NB4 (cell line): ENCODE data around the gene NYAP1.

Experiments used
- DNase-seq: peaks from one replicate; pipeline ENCODE4 v3.0.0; 2010; ENCODE audit warnings: low read depth
- H3K4me3 ChIP-seq: one replicate; pipeline ENCODE4 v1.5.1; 2011; ENCODE audit warnings: mild to moderate bottlenecking, low read depth, low read length, moderate library complexity
- CTCF ChIP-seq: IDR thresholded peaks from one replicate; pipeline ENCODE4 v1.5.1; 2012; ENCODE audit warnings: low read depth, low read length
- MAX ChIP-seq: IDR thresholded peaks from 2 replicates; pipeline ENCODE4 v1.6.1; 2011; ENCODE audit warnings: low read depth, low read length
- MYC ChIP-seq: IDR thresholded peaks from 2 replicates; pipeline ENCODE4 v1.6.1; 2011; ENCODE audit warnings: low read depth, low read length
- POLR2A ChIP-seq: IDR thresholded peaks from 2 replicates; pipeline ENCODE4 v1.6.1; 2011; ENCODE audit warnings: mild to moderate bottlenecking; ENCODE audit not compliant: insufficient read length; ENCODE audit errors: extremely low read depth

Gene NYAP1

GRCh38 chr7:100457033-100457432 is 26.7 kb upstream of the NYAP1 start:
- no peak for DNase-seq
- TF ChIP-seq POLR2A: no peak
- no peak for TF ChIP-seq MAX
- no peak for TF ChIP-seq MYC
- no peak overlapping the region for H3K4me3 ChIP-seq

- H3K4me3 ChIP-seq: no peak within 1 kb of the TSS
- DNase-seq: no peak
- TF ChIP-seq CTCF (no peak), MAX (no peak), MYC (no peak), POLR2A (no peak)
Measured at GRCh38 chr7:100464210-100464660, 19.5 kb upstream of the NYAP1 start, which contains the start of gene SPACDR. TSS of gene SPACDR (minus strand) at chr7:100464260. CDS start at chr7:100464025, 235 bp downstream.

GRCh38 chr7:100464791-100465190 is 18.9 kb upstream of the NYAP1 start:
- no peak for TF ChIP-seq CTCF
- TF ChIP-seq POLR2A: no peak
- no peak for TF ChIP-seq MAX
- TF ChIP-seq MYC: no peak
- no peak overlapping the region for H3K4me3 ChIP-seq
- DNase-seq: no peak

- TF ChIP-seq CTCF (no peak), MAX (no peak), POLR2A (no peak), MYC (no peak)
- no peak overlapping the region for H3K4me3 ChIP-seq
- no peak for DNase-seq
Measured at GRCh38 chr7:100465299-100465698, 18.4 kb upstream of the NYAP1 start.

- TF ChIP-seq CTCF (peak; percentile 49), POLR2A (no peak)
- peak; percentile 61 for DNase-seq
- no peak overlapping the region for H3K4me3 ChIP-seq
Measured at GRCh38 chr7:100465702-100466311, 17.9 kb upstream of the NYAP1 start.

- DNase-seq: no peak
- no peak overlapping the region for H3K4me3 ChIP-seq
- no peak for TF ChIP-seq CTCF
- no peak for TF ChIP-seq POLR2A
- TF ChIP-seq MYC: no peak
- no peak for TF ChIP-seq MAX
Measured at GRCh38 chr7:100466653-100467605, 16.8 kb upstream of the NYAP1 start.
